Fibroblast of the conjunctiva (primary cell): ENCODE measurements around the gene GRK4.
A peak's percentile ranks its signal among the peaks of the same experiment; 100 is the strongest.
"Not testable (repeated sequence)": the region's sequence is repeated elsewhere in the genome, so short reads cannot be mapped to it uniquely, and the experiment has no call there.

Experiments used
- DNase-seq: peaks from one replicate; pipeline ENCODE4 v3.0.0-alpha.2; 2010; ENCODE audit warnings: low read depth

The GRK4 gene

DNA sequence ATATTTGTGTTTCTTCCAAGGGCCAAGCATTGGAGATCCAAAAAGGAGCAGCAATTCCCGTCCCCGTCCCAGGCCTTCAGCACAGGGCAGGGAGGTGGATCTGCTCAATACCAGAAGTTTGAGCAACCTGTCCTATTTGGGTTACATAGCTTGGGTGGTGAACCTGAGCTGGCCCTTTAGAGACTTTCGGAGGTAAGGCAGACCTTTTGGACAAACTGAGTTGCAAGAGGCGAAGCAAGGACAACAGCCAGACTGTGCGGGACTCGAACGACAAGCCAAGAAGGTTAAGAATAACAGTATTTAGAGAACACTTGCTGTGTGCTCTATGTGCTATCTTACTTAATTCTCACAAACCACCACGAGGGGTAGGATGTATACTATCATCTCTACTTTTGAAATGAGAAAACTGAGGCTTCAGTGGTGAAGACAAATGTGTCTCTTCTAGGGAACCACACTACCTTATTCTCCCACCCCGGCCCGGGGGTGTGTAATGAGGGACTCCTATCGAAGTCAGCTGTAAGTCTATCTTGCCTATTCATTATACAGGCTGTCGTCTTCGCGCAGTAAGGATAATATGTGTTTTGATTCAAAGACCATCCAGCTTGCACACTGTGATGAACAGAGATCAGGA, 1.4 kb upstream of the GRK4 start:
- no peak for DNase-seq

DNA sequence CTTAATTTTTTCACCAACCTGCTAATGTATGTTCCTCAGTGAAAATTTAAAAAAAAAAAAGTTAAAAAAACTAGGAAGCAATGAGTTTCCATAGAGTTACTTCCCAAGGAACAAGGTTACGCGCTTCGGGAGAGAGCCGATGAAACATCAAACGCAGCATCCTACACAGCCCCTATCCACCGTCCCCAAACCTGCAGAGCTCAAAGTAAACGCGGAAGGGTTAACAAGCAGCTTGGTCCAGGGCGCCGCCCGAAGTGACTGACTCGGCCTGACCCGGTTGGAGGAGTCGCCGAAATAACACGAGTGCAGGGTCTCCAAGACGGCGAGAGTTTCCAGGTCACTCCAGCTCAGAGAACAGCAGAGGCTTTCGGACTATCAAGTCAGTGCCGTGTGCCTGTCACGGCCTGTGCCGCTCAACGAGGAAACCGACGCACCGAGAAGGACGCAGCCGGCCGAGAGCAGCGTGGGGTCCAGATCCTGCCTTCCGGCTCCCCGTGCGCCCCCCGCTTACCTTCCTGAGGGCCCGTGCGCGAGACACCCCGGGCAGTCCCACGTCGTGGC, 677 bp upstream of the GRK4 start:
- DNase-seq, result no peak

DNA sequence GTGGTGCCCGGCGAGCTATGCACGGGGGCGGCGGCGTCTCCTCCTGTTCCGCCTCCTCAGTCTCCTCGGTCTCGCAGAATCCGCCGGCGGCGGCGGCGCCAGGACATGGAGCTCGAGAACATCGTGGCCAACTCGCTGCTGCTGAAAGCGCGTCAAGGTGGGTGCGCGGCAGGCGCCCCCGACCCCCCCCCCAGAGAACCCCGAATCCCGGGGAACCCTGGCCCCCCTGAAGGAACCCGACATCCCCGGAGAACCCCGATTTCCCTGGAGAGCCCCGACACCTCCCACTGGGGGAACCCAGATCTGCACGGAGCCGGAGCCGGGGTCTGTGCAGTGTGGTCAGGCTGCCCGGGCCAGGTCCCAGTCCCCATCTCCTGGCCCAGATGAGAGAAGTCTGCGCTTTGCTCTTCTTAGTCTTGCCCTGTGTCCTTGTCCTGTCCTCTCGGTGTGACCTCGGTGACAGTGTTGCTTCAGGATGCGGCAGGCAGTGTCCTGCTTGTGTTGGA, 648 bp downstream of the GRK4 start:
- DNase-seq, result no peak

DNA sequence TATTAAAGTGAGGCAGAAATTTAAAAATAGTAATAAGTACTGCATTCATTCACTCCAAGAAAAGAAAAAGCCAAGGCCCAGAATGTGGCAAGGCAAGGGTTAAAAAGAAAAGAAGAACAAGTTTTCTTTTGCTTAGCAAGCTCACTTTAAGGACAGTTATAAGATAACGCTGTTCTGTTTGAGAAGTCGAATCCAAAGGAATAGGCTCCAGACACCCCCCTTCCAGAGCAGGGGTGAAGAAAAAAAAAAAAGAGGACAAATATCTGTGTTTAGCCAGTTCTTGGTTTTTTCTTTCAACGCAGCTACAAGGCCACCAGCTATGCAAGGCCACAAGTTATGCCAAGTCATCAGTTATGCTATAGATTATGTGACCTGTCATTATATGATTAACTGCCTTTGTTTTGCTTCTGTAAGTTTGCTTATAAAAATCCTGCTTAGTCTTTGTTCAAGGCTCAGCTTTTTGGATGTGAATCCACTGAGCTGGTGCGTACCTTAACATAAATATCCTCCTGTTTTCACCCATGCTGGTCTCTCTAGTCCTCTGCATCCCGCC, 1.4 kb downstream of the GRK4 start:
- no peak for DNase-seq

DNA sequence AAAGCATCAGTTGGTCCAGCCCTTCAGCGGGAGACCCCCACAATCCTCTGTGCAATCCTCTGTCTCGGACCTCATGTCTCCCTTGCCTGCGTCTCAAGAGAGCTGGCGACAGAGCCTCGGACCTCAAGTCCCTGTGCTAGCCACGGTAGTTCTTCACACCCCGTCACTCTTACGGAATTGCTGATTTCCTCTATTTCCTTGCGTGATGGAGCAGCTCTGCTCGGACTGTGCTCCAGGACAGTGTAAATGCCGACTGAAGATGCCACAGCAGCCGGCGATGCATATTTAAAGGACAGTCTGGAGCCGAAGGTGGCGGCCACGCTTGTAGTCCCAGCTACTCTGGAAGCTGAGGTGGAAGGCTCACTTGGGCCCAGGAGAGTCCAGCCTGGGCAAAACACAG, 1.9 kb downstream of the GRK4 start:
- no peak for DNase-seq

DNA sequence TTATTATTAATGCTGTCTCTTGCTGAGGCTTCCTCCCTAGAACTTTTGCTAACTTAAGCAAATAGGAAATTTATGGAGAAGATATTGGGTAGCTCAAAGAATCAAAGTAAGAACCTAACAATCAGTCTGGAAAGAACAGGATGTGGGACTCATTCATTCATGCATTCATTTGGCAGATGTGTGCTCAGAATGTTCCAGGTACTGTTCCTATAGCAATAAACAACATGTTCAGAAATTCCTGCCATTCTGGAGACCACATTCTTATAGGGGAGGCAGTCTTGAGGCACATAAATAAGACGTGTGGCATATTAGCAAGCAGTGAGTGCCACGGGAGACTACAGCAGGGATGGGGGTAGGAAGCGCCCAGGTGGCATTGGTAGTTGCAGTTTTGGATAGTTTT, 5.0 kb downstream of the GRK4 start:
- DNase-seq, result no peak

DNA sequence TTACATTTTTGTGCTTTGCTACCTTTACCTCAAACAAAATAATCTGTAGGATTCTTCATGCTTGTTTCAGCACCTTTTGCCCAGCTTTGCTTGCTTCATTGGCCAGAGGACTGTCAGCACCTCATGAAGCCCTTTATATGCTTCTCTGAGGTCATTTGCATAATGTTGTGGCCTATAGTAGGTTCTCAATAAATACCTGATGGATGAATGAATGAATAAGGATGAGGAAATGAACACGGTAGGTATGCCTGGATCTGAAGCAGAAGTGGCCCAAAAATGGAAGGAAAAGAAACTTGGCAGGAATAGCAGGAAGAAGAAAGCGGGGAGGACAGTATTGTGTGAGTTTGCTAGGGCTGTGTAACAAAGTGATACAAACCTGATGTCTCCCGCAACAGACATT, 7.9 kb downstream of the GRK4 start:
- no peak for DNase-seq

DNA sequence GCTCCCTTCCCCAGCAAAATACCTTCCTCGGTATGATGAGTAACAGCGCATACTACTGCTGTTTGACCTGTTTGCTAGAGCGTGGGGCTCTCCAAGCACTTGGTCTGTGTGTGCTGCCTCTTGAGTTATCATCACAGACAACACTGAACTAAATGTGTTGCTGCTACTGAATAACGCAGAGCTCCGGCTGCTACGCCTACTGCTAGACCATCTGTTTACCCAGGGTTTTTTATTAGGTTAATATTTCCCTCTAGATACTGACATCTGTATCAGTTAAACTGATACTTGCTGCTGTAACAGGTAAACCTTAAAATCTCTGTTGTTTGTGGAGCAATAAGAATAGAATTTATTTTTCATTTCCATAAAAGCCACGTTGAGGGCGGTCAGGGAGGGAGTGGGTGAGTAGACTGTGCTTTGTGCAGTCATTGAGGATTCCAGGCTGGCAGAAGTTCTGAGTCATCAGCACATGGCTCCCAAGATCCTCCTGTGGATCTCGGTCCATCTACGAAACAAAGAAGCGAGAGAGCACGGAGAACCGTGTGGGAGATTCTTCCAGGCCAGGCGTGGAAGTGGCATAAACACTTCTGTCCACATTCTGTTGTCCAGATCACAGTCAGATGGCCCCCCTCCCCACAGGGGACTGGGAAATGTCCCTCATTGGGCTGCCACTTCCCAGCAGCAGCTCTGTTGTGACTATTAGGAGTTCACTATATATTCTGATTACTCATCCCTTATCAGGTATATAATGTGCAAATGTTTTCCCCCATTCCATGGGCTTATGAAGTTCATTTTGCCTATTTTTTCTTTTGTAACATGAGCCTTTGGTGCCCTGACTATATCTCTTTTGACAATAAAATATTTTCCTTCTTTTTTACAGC, 14.1 kb downstream of the GRK4 start:
- no peak for DNase-seq

DNA sequence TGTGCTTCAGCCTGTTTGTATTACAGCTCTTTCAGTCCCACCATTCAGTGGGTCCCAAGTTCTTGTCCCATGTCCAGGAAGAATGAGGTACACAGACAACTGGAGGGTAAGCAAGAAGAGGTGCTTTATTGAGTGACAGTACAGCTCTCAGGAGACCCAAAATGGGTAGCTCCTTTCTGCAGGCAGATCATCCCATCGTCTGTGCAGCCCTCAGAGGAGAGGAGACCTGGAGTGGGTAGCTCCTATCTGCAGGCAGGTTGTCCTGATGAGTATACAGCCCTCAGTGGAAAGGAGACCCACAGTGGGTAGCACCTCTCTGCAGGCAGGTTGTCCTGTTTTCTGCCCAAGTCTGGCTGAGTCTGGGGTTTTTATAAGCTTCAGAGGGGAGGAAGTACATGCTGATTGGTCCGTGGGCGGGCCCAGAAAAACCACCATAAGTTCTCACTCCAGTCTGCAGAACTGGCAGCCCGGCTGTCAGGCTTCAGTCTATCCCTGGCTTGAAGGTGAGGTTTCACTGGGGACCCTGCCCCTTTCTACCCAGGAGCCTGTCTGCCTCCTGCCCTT, 18.0 kb downstream of the GRK4 start:
- no peak for DNase-seq

DNA sequence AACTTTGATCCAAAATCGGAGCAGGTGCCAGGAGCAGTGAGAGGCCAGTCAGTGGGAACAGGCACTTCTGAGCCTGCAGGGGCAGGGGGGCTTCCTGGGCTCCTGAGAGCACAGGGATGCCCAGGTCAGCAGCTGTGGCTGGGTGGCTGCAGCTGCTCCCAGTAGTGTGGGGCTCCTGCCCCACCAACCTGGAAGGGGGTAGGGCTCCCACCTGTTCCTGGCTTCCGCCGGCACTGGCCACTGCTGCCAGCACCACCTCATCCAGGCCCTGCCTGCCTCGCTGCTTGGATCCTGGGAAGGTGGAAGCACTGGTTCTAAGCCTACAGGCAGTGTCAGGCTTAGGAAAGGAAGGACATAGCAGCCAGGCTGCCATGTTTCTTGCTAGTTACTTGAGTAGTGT, 18.6 kb downstream of the GRK4 start:
- no peak for DNase-seq

DNA sequence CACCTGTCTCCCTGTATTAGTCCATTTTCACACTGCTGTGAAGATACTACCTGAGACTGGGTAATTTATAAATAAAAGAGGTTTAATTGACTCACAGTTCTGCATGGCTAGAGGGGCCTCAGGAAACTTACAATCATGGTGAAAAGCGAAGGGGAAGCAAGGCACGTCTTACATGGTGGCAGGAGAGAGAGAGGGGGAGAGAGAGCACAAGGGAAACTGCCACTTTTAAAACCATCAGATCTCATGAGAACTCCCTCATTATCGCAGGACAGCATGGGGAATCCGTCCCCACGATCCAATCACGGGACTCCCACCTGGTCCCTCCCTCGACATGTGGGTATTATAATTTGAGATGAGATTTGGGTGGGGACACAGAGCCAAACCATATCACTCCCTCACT, 20.3 kb downstream of the GRK4 start:
- DNase-seq, result not testable (repeated sequence)

DNA sequence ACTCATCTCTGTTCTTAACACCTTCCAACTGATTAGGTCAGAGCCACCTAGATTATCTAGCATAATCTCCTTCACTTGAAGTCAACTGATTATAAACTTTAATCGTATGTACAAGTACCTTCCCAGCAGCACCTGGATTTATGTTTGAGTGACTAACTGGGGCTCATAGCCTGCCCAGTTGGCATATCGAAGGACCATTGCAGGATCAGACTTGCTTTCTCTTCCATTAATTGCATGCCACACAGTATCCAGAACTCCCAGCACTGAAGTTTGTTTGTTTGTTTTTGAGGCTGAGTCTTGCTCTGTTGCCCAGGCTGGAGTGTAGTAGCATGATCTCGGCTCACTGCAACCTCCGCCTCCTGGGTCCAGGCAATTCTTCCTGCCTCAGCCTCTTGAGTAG, 27.9 kb downstream of the GRK4 start:
- DNase-seq, result no peak

DNA sequence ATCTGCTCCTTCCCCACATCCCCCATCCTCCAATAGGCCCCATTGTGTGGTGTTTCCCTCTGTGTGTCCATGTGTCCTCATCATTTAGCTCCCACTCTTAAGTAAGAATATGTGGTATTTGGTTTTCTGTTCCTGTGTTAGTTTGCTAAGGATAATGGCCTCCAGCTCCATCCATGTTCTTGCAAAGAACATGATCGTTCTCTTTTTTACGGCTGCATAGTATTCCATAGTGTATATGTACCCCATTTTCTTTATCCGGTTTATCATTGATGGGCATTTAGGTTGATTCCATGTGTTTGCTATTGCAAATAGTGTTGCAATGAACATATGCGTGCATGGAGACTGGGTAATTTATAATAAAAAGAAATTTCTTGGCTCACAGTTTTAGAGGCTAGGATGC, 31.5 kb downstream of the GRK4 start:
- no peak for DNase-seq

DNA sequence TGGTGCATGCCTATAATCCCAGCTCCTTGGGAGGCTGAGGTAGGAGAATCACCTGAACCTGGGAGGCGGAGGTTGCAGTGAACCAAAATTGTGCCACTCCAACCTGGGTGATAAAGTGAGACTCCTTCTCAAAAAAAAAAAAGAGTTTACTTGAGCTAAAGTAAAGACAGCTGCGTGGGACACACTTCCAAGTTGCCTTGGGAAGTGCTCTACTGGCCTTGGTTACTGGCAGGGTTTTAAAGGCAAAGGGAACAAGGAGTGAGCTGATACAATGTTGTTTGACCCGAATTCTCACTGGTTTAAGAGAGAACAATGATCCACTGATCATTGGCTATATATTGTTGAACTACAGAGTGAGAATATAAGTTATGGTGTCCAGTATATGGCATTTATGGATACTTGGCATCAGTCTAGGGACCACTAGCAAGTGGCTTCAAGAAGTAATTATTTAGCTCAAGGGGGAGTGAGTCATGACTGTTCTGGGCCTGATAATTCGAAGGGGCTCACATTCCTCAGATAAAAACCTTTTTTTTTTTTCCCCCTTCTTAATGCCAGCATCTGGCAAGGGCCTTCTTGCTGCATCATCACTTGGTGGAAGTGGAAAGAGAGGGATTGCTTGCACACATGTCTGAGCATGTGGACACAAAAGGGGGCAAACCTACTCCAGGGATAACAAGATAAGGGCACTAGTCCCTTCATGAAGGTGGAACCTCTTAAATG, 32.3 kb downstream of the GRK4 start:
- DNase-seq, result no peak

DNA sequence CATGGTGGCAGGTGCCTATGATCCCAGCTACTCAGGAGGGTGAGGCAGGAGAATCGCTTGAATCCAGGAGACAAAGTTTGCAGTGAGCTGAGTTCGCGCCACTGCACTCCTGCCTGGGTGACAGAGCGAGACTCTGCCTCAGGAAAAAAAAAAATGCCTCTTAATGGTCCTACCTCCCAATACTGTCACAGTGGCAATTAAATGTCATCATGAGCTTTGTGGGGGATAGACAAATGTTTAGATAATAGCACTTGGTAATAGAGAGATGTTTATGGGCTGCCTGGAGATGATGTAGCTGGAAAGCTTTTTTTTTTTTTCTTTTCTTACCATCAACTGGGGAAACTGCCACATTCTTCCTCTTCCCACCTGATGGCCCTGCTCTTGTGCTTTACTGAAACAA, 33.0 kb downstream of the GRK4 start:
- no peak for DNase-seq

DNA sequence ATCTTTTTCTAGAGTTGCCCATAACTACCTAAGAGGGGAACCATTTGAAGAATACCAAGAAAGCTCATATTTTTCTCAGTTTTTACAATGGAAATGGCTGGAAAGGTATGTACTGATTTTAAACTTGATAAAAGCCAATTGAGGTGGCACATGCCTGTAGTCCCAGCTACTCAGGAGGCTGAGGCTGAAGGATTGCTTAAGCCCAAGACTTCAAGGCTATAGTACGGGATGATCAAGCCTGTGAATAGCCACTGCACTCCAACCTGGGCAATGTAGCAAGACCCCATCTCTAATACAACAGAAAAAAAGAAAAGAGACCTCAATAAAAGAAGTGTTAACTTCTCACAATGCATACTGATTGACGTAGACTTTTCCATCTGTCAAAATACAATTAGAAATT, 44.4 kb downstream of the GRK4 start:
- DNase-seq, result no peak

DNA sequence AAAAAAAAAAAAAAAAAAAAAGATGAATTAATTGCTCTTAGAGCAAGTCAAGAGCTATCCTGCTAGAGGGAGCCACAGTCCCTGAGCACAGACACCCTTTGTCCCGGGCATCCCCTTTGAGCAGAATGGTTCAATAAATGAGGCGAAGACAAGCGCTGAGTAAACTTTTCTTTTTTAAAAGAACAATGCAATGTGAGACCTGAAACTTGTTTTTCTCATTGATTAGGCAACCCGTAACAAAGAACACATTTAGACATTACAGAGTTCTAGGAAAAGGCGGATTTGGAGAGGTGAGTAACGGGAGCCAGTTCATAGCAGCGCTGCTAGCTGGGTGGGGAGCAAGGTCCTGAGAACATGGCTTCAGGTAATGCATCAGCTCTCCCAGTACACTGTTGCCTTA, 46.1 kb downstream of the GRK4 start:
- peak; percentile 47 for DNase-seq

DNA sequence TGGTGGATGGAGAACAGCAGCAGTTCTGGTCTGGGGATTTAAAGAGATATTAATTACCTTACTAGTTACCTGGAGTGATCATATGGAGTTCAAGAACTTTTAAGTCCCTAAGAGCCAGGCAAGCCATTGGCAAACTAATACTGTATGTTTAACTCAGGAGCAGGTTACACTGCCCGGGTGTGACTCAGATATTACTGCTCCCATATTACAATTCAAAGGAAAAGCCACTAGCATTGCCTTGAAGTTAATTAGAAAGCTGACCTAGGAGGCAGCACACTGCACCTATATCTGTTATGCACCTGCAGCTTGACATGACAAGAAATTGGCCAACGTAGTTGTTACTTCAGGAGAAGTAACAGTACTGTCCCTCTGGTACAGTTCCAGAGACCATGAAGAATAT, 47.2 kb downstream of the GRK4 start:
- DNase-seq, result no peak

DNA sequence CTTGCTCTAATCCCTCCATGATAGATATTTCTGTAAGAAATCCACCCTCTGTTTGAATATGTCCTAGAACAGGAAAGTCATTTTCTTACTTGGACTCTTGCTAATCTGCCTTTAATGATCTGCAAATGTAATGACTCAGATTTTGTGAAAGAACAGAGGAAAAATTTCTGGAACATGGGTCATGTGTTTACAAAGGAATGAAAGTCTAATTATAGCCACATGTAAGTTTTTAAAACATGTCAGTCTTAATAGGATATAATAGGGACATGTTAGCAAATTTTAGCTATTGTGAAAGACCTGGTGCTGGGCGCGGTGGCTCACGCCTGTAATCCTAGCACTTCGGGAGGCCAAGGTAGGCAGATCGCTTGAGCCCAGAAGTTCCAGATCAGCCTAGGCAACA, 47.6 kb downstream of the GRK4 start:
- DNase-seq, result peak; percentile 76

DNA sequence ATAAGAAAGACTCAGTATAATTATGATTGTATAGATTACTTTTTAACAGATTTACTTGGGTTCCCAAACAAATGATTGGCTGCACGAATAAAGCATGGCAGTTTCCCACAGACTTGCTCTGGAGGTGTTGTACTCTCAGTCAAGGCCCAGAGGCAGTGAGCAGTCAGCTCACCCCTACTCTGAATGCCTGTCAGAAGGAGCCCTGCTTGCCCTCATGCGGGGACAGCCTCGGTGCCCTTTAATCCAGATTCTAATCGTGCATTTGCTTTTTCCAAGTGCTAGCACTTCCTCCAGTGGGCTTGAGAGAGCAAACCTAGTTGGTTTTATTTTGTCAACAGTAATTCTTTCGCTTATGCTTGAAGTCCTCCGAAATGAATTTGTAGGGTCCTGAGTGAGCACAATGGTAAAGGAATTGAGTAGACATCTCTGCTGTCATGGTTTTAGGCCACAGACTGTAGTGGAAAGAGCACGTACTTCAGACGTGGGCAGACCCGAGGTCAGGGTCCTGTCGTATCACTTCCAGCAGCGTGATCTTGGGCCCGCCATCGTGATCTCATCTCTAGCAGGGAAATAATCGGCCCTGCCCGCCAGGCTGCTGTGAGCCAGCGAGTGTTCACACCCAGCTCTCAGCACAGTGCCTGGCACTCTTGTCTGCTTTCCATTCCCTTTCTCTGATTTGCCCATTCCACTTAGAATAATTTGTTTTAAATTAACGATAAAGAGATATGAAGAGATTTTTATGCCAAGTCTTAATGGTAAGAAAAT, 48.3 kb downstream of the GRK4 start:
- no peak for DNase-seq

DNA sequence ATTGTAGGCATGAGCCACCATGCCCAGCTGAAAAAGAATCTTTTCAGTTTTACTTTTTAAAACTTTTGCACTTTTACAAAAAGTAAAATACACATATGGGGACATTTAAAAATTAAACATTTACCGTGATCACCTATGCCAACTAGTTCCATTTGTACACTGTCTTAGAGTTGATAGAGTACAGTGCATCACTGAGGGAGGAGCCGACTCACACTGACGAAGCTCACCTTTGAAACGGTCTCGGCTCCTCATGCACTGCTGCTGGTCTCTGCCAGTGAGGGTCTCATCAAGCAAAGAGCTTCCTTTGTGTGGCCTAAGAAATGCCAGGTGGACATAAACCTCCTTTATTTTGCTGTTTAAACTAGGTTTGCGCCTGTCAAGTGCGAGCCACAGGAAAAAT, 50.0 kb downstream of the GRK4 start:
- no peak for DNase-seq
